C4-2B (cell line): ENCODE measurements around the gene LY86.

Source experiments
- CTCF ChIP-seq: fragments of 450-650 bp; conservative IDR thresholded peaks from 2 replicates; pipeline ENCODE4 v1.5.1; 2017; ENCODE audit warnings: mild to moderate bottlenecking
- ZFX ChIP-seq: fragments of 450-650 bp; IDR thresholded peaks from 2 replicates; pipeline ENCODE4 v1.6.1; 2017

- TF ChIP-seq CTCF (no peak), ZFX (no peak)
These were observed 9.2 kb downstream of the LY86 start for GRCh38 chr6:6597682-6598081.
